ENCODE measurements around the gene ASB1. TPM values are rescaled to one million over a fixed set of nuclear protein-coding genes. Genes with fewer than 3 reads are reported as not detected.

ASB1 gene
- total RNA-seq, 2 experiments from 2014 or later: 14.3 to 19.6 TPM

- Mint-ChIP-seq H3K27ac (no peak overlapping the region), H3K4me3 (no peak overlapping the region), H3K36me3 (ENCODE audit: low read depth) (no peaks in the 10 kb centered on the region), H3K9me3 (no peaks in the 10 kb centered on the region), H3K27me3 (no peaks in the 10 kb centered on the region), H3K4me1 (ENCODE audit: low read depth) (no peaks in the 10 kb centered on the region)
- H3K27me3 ChIP-seq (ENCODE audit: control insufficient read depth in 1 of 2, insufficient read depth in 2 of 2, low read length in 2 of 2): no peaks in the 10 kb centered on the region
- TF ChIP-seq, protein P1, sequence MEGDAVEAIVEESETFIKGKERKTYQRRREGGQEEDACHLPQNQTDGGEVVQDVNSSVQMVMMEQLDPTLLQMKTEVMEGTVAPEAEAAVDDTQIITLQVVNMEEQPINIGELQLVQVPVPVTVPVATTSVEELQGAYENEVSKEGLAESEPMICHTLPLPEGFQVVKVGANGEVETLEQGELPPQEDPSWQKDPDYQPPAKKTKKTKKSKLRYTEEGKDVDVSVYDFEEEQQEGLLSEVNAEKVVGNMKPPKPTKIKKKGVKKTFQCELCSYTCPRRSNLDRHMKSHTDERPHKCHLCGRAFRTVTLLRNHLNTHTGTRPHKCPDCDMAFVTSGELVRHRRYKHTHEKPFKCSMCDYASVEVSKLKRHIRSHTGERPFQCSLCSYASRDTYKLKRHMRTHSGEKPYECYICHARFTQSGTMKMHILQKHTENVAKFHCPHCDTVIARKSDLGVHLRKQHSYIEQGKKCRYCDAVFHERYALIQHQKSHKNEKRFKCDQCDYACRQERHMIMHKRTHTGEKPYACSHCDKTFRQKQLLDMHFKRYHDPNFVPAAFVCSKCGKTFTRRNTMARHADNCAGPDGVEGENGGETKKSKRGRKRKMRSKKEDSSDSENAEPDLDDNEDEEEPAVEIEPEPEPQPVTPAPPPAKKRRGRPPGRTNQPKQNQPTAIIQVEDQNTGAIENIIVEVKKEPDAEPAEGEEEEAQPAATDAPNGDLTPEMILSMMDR (IDR thresholded peaks at IDR 0.05): no peak
- POLR2A ChIA-PET: no interaction called here
- no peak for DNase-seq
- H3K4me1 ChIP-seq (ENCODE audit: insufficient read depth, low read length): peaks cover 7% of the 10 kb centered on the region
- no peak overlapping the region for H3K27ac ChIP-seq (ENCODE audit: low read depth in 1 of 2, low read length in 2 of 2)
- H3K36me3 ChIP-seq (ENCODE audit: insufficient read depth, low read length): no peaks in the 10 kb centered on the region
- CTCF ChIA-PET: no interaction called here
- intact Hi-C loops (cut with DNase I, micrococcal nuclease): no loop called here
- ATAC-seq (ENCODE audit: poor library complexity): no peak
- H3K9me3 ChIP-seq (ENCODE audit: control insufficient read depth in 1 of 2, insufficient read depth in 1 of 2, low read length in 2 of 2): no peaks in the 10 kb centered on the region
- no peak overlapping the region for H3K4me3 ChIP-seq (ENCODE audit: low read length)
Observed at GRCh38 chr2:238408615-238409340, 17.9 kb upstream of the ASB1 start.

DNA sequence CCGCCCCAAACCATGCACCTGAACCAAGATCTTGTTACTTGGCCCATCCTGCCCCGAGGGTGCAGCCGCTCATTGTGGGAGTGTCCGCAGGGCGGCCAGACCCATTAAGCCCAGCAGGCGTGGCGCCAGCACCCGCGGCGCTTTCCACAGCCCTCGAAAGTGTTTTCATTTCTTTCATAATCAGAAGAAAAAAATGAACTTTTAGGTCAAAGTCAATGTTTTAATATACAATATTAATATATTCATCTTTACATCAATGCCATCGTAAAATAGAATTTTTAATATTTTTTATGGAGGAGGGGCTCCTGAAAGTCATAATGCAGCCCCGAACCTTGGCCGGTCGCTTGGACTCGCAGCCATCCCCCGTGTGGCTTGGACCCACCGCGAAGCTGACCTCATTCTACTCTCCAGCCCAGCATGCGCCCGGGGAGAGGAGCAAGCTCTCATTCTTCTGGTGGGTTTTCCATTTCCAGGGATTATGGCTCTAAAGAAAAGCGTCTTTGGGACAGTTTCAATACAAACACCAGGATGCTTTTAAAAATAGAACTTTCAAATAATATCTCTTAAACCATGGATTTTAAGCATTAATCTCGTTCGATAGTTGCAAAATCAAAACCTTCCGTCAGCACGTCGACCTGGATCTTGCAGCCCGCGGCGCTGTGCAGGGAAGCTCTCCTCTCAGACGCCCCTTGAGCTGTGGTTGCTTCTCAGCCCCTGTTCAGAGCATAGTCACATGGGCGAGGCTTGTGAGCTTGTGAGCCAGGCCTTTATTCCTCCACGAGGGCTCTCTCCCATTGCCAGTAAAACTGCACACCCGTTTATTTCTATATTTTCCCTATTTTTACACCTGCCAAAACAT, 17.2 kb upstream of the ASB1 start:
- POLR2A ChIA-PET: no interaction called here
- intact Hi-C loops (cut with DNase I, micrococcal nuclease): no loop called here
- Mint-ChIP-seq H3K4me3 (no peak overlapping the region), H3K4me1 (ENCODE audit: low read depth) (no peaks in the 10 kb centered on the region), H3K27ac (no peak overlapping the region), H3K9me3 (no peaks in the 10 kb centered on the region), H3K27me3 (no peaks in the 10 kb centered on the region), H3K36me3 (ENCODE audit: low read depth) (no peaks in the 10 kb centered on the region)
- H3K27ac ChIP-seq (ENCODE audit: low read depth in 1 of 2, low read length in 2 of 2): no peak overlapping the region
- no peaks in the 10 kb centered on the region for H3K9me3 ChIP-seq (ENCODE audit: control insufficient read depth in 1 of 2, insufficient read depth in 1 of 2, low read length in 2 of 2)
- H3K36me3 ChIP-seq (ENCODE audit: insufficient read depth, low read length): no peaks in the 10 kb centered on the region
- ATAC-seq (ENCODE audit: poor library complexity) (no peak), DNase-seq (no peak)
- H3K4me3 ChIP-seq (ENCODE audit: low read length): no peak overlapping the region
- TF ChIP-seq, protein P1 (IDR thresholded peaks at IDR 0.05): no peak
- H3K27me3 ChIP-seq (ENCODE audit: control insufficient read depth in 1 of 2, insufficient read depth in 2 of 2, low read length in 2 of 2): no peaks in the 10 kb centered on the region
- CTCF ChIA-PET: no interaction called here
- H3K4me1 ChIP-seq (ENCODE audit: insufficient read depth, low read length): peaks cover 7% of the 10 kb centered on the region

DNA sequence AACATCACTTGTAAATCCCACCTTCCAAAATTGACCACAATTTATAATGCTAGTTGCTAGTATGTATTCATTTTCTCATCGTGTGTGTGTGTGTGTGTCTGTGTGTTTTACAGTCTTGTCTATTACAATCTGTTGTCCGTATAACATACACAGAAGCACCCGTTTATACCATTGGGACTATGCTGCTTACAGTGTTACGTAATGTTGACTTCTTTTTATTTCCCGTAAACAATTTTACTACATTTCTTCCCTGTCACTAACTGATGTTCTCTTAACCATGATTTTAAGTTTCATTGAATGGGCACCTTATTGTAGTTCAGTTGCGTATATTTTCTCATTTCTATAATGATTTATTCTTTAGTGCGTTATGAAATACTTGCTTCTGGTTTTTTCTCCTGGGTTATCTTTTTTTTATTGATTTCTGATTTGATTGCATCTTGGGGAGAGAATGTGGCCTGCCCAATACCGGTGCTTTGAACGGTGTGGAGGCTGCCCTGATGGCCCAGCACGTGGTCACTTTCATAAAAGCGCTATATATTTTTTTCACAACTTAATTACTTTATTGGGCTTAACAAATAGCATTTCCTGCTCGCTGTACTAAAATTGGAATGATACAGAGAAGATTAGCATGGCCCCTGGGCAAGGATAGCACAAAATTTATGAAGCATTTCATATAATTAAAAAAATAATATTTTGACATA, 14.5 kb upstream of the ASB1 start:
- Mint-ChIP-seq H3K4me3 (no peak overlapping the region), H3K27ac (no peak overlapping the region), H3K4me1 (ENCODE audit: low read depth) (no peaks in the 10 kb centered on the region), H3K36me3 (ENCODE audit: low read depth) (peaks cover 3% of the 10 kb centered on the region), H3K27me3 (no peaks in the 10 kb centered on the region), H3K9me3 (peaks cover 6% of the 10 kb centered on the region)
- ChIA-PET POLR2A (no interaction called here), CTCF (no interaction called here)
- Histone ChIP-seq H3K4me1 (ENCODE audit: insufficient read depth, low read length) (peaks cover 8% of the 10 kb centered on the region), H3K27me3 (ENCODE audit: control insufficient read depth in 1 of 2, insufficient read depth in 2 of 2, low read length in 2 of 2) (no peaks in the 10 kb centered on the region), H3K4me3 (ENCODE audit: low read length) (no peak overlapping the region), H3K27ac (ENCODE audit: low read depth in 1 of 2, low read length in 2 of 2) (no peak overlapping the region), H3K9me3 (ENCODE audit: control insufficient read depth in 1 of 2, insufficient read depth in 1 of 2, low read length in 2 of 2) (peaks cover 0 to 8% of the 10 kb centered on the region in 2 experiments), H3K36me3 (ENCODE audit: insufficient read depth, low read length) (no peaks in the 10 kb centered on the region)
- intact Hi-C loops (cut with DNase I, micrococcal nuclease): no loop called here
- ATAC-seq (ENCODE audit: poor library complexity): no peak
- TF ChIP-seq, protein P1 (IDR thresholded peaks at IDR 0.05): no peak
- no peak for DNase-seq

Measured in CD4-positive, alpha-beta T cell (primary cell).